Activated CD8-positive, alpha-beta memory T cell treated with anti-CD3 and anti-CD28 coated beads for 36 hours (primary cell): ENCODE measurements around the gene BRPF1. TPM values are rescaled to one million over a fixed set of nuclear protein-coding genes. Genes with fewer than 3 reads are reported as not detected.

Source experiments
- CTCF ChIA-PET: fragments of 350-600 bp; sonication (Branson Sonifier 250); formaldehyde crosslinking; loops from one replicate; lab custom pipeline; 2021; ENCODE audit warnings: antibody characterized with exemption; lab: Charles Lee
- POLR2A ChIA-PET: fragments of 350-600 bp; sonication (Branson Sonifier 250); formaldehyde crosslinking; loops from one replicate; lab custom pipeline; 2021; ENCODE audit warnings: antibody characterized with exemption; lab: Charles Lee
- total RNA-seq, 2 experiments: library from RNA; stranded (reverse); gene quantifications; one replicate each; pipeline ENCODE4 v1.2.3, GENCODE V29; 2021

Gene BRPF1
- total RNA-seq, 2 experiments from 2014 or later = 44.4 to 44.8 TPM

DNA sequence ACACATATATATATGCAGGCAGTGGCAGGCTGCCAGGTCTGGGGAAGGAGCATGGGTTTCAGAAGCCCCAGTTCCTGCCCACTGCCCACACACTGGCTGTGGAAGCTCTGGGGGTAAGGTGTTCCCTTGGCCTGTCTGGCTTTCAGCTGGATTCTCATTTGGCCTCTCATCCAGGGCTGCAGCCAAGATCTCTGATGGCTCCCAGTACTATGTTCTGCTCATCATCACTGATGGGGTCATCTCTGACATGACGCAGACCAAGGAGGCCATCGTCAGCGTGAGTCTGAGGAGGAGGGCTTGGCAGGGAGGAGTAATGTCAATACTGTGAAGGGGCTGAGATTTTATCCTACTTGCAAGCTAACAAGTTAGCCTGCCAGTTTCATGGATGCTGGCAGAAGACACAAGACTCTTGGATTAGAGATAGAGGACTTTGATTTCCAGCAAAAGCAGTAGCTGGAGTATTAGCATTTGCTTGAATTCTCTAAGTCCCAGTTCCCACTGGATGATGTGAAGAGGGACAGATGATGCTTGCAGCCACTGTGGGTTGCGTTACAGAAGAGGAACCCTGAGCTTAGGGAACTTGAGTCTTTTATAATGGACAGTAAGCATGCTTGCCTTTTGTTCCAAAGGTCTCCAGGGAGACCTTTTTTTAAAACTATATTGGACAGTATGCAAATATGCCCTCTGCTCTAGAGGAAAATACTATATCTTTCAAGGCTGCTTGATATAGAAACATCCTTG lies 5.6 kb upstream of the BRPF1 start:
- POLR2A ChIA-PET = no interaction called here

GRCh38 chr3:9727041-9727595 lies 4.4 kb upstream of the BRPF1 start:
- CTCF ChIA-PET = interaction anchor here (0.5 to 1.9 kb wide), 13 partner anchors 10 to 395 kb away, joined by 3 to 9 read pairs (median 4); partner anchors contain the start of genes ARPC4 and OGG1
- POLR2A ChIA-PET = interaction anchor here (0.6 to 1.0 kb wide), 2 partner anchors 14 to 22 kb away, joined by 3 read pairs; partner anchors contain the start of gene OGG1

More for the DNA sequence above, 5.6 kb upstream of the BRPF1 start:
- CTCF ChIA-PET = interaction anchor here (1.0 kb wide), 1 partner anchor 222 kb away, joined by 3 read pairs; no protein-coding TSS in a partner anchor

- ChIA-PET CTCF (interaction anchor here (1.1 to 1.9 kb wide), 10 partner anchors 9 to 99 kb away, joined by 3 to 9 read pairs (median 4); partner anchors contain the start of genes ARPC4 and OGG1), POLR2A (interaction anchor here (1.0 kb wide), 1 partner anchor 22 kb away, joined by 3 read pairs; the partner anchor contains the start of gene OGG1)
Observed at GRCh38 chr3:9727743-9728142, 3.8 kb upstream of the BRPF1 start.

DNA sequence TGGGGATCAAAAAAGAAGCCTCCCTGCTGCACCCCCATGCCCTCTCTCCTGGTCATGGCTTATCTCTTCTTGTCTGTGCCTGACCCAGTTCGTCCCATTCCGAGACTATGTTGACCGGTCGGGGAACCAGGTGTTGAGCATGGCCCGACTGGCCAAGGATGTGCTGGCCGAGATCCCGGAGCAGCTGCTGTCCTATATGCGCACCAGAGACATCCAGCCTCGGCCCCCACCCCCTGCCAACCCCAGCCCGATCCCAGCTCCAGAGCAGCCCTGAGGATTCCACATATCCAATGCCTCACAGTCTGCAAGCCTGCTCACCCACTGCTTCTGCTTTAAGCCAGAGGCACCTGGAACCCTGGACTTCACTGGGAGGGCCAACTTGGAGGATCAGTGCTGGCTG lies 2.1 kb upstream of the BRPF1 start:
- ChIA-PET POLR2A (interaction anchor here (0.6 kb wide), 1 partner anchor 529 kb away, joined by 3 read pairs; no protein-coding TSS in a partner anchor), CTCF (interaction anchor here (1.5 kb wide), 1 partner anchor 98 kb away, joined by 3 read pairs; no protein-coding TSS in a partner anchor)

DNA sequence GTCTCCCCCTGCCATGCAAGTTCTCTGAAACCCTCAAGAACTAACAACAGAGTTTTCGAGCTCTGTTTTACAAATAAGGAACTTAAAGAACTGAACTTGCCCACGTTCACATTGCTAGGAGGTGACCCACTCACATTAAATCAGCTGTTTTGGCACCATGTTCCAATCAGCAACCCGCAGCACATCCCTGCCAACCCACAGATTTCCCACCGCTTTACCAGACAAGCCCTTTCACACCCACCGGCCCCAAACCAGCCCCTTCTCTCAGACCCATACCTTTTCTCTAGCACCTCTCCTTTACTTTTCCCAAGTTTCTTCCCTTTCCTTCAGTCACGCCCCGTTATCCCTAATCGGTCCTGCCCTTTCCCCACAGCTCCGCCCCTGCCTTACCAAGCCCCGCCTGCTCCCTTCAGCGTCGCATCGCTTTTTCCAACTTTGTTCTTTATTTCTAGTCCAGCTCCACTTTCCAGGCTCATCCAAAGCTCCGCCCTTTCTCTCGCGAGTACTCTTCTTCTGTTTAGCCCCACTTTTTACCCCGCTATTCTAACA lies 804 bp upstream of the BRPF1 start:
- ChIA-PET POLR2A (interaction anchor here (0.5 to 3.1 kb wide), 4 partner anchors 22 to 256 kb away, joined by 3 to 12 read pairs (median 6); partner anchors contain the start of genes ARPC4, EMC3 and MTMR14), CTCF (interaction anchor here (0.5 to 1.4 kb wide), 2 partner anchors 61 to 517 kb away, joined by 3 to 4 read pairs; partner anchors contain the start of gene TATDN2)

DNA sequence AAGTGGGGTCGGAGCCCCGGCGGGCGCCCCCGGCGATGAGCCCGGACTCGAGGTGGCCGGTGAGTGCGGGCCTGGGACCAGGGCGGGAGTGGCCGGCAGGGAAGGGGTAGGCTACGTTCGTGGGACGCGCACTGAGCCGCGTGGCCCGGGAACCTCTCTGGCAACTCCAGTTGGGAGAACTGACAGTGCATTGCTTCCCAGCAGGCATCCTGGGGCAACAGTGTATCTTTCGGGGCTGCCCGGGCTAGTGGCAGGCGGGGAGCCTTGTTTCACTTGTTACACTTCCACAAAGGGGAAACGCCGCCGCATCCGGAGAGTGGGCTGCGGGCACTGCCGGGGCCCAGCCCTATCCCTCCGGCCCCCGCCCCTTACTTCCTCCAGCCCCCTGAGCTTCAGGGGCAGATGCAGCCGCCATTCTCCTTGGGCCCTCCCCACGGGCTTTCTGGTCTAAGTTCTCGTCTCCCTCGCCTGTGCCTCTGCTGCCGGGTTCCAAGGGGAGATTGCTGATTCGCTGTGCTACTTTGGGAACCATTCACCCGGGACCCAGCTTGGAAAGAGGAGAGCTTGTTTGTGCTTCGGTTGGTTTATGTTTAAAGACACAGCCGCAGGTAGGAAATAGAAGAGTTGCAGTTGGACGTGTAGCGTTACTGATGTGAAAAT lies 675 bp downstream of the BRPF1 start:
- CTCF ChIA-PET = interaction anchor here (1.3 to 1.4 kb wide), 2 partner anchors 17 to 59 kb away, joined by 3 to 5 read pairs; partner anchors contain the start of gene OGG1
- POLR2A ChIA-PET = interaction anchor here (0.6 to 3.1 kb wide), 4 partner anchors 12 to 83 kb away, joined by 3 to 10 read pairs (median 4); partner anchors contain the start of genes MTMR14 and OGG1

GRCh38 chr3:9732740-9733115 lies 1.2 kb downstream of the BRPF1 start:
- ChIA-PET POLR2A (interaction anchor here (0.6 to 3.1 kb wide), 4 partner anchors 12 to 83 kb away, joined by 3 to 10 read pairs (median 4); partner anchors contain the start of genes MTMR14 and OGG1), CTCF (interaction anchor here (1.3 kb wide), 1 partner anchor 16 kb away, joined by 5 read pairs; the partner anchor contains the start of gene OGG1)

DNA sequence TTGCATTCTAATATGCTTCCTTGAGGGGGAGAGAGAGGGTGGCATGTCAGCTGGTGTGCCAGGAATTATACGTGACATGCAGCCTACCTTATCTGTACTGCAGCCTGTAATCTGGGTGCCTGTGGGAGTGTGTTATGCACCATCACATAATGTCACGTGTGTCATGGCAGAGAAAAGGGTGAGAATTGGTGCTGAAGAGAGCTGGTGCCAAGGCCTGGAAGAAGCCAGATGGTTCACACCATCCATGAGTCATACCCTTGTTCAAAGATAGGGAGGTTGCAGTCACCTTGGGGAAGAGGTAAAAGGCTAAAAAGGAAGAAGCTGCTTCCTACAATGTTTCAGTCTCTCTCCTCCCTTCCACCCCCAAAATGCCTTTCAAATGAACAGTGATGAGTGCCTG lies 5.3 kb downstream of the BRPF1 start:
- ChIA-PET POLR2A (interaction anchor here (0.9 kb wide), 3 partner anchors 13 to 41 kb away, joined by 3 read pairs; partner anchors contain the start of gene OGG1), CTCF (interaction anchor here (0.6 to 0.9 kb wide), 2 partner anchors 9 to 15 kb away, joined by 3 to 4 read pairs; no protein-coding TSS in a partner anchor)

DNA sequence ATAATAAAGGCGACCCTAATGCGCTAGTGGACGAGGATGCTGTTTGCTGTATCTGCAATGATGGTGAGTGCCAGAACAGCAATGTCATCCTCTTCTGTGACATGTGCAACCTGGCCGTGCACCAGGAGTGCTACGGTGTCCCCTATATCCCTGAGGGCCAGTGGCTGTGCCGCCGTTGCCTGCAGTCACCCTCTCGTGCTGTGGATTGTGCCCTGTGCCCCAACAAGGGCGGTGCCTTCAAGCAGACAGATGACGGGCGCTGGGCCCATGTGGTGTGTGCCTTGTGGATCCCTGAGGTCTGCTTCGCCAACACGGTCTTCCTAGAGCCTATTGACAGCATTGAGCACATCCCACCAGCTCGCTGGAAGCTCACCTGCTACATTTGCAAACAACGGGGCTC lies 7.6 kb downstream of the BRPF1 start:
- ChIA-PET CTCF (no interaction called here), POLR2A (no interaction called here)

- CTCF ChIA-PET = interaction anchor here (2.2 kb wide), 1 partner anchor 15 kb away, joined by 5 read pairs; no protein-coding TSS in a partner anchor
- POLR2A ChIA-PET = no interaction called here
Observed at GRCh38 chr3:9742560-9742959, 11.0 kb downstream of the BRPF1 start.

- POLR2A ChIA-PET = no interaction called here
- CTCF ChIA-PET = interaction anchor here (0.6 to 2.2 kb wide), 2 partner anchors 16 to 231 kb away, joined by 4 to 5 read pairs; no protein-coding TSS in a partner anchor
Observed at GRCh38 chr3:9743548-9743947, 12.0 kb downstream of the BRPF1 start.

GRCh38 chr3:9744162-9744561 lies 12.6 kb downstream of the BRPF1 start:
- ChIA-PET POLR2A (interaction anchor here (0.6 kb wide), 1 partner anchor 12 kb away, joined by 3 read pairs; no protein-coding TSS in a partner anchor), CTCF (interaction anchor here (0.6 to 2.2 kb wide), 2 partner anchors 17 to 37 kb away, joined by 4 to 5 read pairs; no protein-coding TSS in a partner anchor)

GRCh38 chr3:9745521-9745920 lies 14.0 kb downstream of the BRPF1 start:
- POLR2A ChIA-PET = interaction anchor here (0.5 kb wide), 1 partner anchor 377 kb away, joined by 3 read pairs; no protein-coding TSS in a partner anchor
- CTCF ChIA-PET = interaction anchor here (0.5 kb wide), 1 partner anchor 268 kb away, joined by 4 read pairs; no protein-coding TSS in a partner anchor

- ChIA-PET CTCF (no interaction called here), POLR2A (interaction anchor here (0.5 kb wide), 1 partner anchor 376 kb away, joined by 3 read pairs; no protein-coding TSS in a partner anchor)
Observed at GRCh38 chr3:9746330-9746729, 14.8 kb downstream of the BRPF1 start.

DNA sequence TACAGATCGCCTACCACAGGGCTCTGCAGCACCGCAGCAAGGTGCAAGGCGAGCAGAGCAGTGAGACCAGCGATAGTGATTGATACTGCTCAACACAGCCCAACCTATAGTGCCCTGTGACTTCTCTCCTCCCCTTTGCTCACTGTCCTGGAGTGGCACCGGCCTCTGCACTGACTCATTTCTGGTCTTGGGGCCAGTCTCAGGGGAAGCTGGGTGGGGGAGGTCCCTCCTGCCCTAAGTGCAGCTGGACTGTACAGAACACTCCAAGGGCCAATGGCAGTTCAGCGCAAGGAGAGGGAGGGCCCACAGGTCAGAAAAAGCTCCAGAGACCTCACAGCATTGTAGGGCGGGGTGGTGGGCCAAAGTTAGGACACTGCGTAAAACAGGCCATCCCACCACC lies 15.7 kb downstream of the BRPF1 start:
- CTCF ChIA-PET = interaction anchor here (0.6 kb wide), 1 partner anchor 30 kb away, joined by 3 read pairs; no protein-coding TSS in a partner anchor
- POLR2A ChIA-PET = no interaction called here

GRCh38 chr3:9748031-9748430 lies 16.5 kb downstream of the BRPF1 start:
- POLR2A ChIA-PET = interaction anchor here (1.5 kb wide), 1 partner anchor 99 kb away, joined by 3 read pairs; the partner anchor contains the start of gene MTMR14
- CTCF ChIA-PET = no interaction called here

- ChIA-PET POLR2A (interaction anchor here (0.6 to 2.1 kb wide), 7 partner anchors 12 to 193 kb away, joined by 3 to 6 read pairs (median 3); partner anchors contain the start of genes ARPC4, CAMK1 and MTMR14), CTCF (interaction anchor here (1.2 to 2.3 kb wide), 4 partner anchors 9 to 22 kb away, joined by 4 to 9 read pairs (median 4); partner anchors contain the start of gene CAMK1)
Observed at GRCh38 chr3:9749296-9749644, 17.7 kb downstream of the BRPF1 start.
